ENCODE measurements around the gene KCNJ15.

- TF ChIP-seq CTCF (IDR thresholded peaks at IDR 0.05) (no peak), POLR2A (IDR thresholded peaks at IDR 0.05) (peak in 1 of 3 donors; percentile 14)
Measured at GRCh38 chr21:38256599-38257302, at the start of gene KCNJ15.

Measured in body of pancreas (tissue), 4 donors.